HAP-1 (cell line): ENCODE measurements around the gene RASD2.
A peak's percentile ranks its signal among the peaks of the same experiment; 100 is the strongest.
"Not testable (repeated sequence)": the region's sequence is repeated elsewhere in the genome, so short reads cannot be mapped to it uniquely, and the experiment has no call there.

Experiments
- DNase-seq, 2 experiments: peaks; one replicate each; pipeline ENCODE4 v3.0.0-alpha.2; 2016 to 2020; ENCODE audit warnings: low spot score in 2 of 2
- H3K27me3 ChIP-seq: fragments of 250-450 bp; sonication (Bioruptor Pico); 2 replicates; pipeline ENCODE4 v1.5.1; 2020; ENCODE audit warnings: low read depth, mild to moderate bottlenecking, moderate library complexity
- H3K36me3 ChIP-seq: fragments of 250-450 bp; sonication (Bioruptor Pico); replicated peaks from 2 replicates; pipeline ENCODE4 v1.5.1; 2020; ENCODE audit warnings: mild to moderate bottlenecking
- H3K4me1 ChIP-seq: fragments of 250-450 bp; sonication (Bioruptor Pico); 2 replicates; pipeline ENCODE4 v1.5.1; 2020; ENCODE audit warnings: mild to moderate bottlenecking
- H3K4me3 ChIP-seq: fragments of 250-450 bp; sonication (Bioruptor Pico); 2 replicates; pipeline ENCODE4 v1.5.1; 2020; ENCODE audit warnings: mild to moderate bottlenecking, moderate library complexity
- H3K9me3 ChIP-seq: fragments of 250-450 bp; sonication (Bioruptor Pico); 2 replicates; pipeline ENCODE4 v1.5.1; 2020; ENCODE audit warnings: mild to moderate bottlenecking, moderate library complexity
- in situ Hi-C: fragments of 300-500 bp; cut with MboI; formaldehyde crosslinking; loops from 3 replicates; pipeline ENCODE4 v1.14.3; 2020; ENCODE audit warnings: low sequenced_read_pairs, inconsistent platforms, mixed read lengths

Gene RASD2, protein sequence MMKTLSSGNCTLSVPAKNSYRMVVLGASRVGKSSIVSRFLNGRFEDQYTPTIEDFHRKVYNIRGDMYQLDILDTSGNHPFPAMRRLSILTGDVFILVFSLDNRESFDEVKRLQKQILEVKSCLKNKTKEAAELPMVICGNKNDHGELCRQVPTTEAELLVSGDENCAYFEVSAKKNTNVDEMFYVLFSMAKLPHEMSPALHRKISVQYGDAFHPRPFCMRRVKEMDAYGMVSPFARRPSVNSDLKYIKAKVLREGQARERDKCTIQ

DNA sequence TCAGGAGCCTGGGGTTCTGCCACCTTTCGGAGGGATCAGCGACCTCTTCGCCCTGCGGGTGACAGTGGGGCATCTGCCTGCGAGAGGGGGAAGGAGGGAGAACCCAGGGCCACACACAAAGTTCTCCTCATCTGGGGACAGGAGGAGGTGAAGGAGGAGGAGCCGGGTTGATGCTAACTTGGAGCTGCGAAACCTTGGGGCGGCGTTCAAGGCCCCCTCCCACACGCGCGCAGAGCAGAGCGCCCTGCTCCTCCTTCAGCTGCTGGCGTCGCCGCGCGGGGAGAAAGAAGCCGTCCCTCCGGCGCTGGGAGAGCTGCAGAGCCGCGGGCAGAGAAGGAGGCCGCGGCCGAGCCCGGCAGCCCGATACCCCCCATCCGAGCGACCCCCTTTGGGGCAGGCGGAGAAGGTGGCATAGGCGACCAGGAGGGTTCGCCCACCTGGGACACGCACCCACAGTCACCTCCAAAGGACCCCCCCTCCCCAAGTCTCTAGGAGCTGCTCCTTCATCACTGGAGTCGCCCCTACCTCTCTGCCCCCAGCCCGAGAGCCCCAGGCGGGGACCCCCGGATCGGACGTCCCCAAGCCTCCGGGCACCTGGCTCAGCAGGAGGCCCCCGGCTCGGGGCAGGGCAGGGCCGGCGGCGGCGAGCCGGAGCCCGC is at the start of gene RASD2:
TSS of gene RASD2 (plus strand) at position 237 of the 659 bp plus-strand sequence. CDS start 5,979 bp downstream, outside the sequence.
- peak; percentile 13 to 66 for DNase-seq
- H3K4me1 ChIP-seq: no peaks in the 10 kb centered on the region; the same call in 1 of the 2 replicates
- peak within 1 kb of the TSS; percentile 36 for H3K4me3 ChIP-seq
- no peaks in the 10 kb centered on the region for H3K36me3 ChIP-seq
- H3K9me3 ChIP-seq: no peaks in the 10 kb centered on the region
- in situ Hi-C loops: no loop called here
- H3K27me3 ChIP-seq: peaks cover 29% of the 10 kb centered on the region

DNA sequence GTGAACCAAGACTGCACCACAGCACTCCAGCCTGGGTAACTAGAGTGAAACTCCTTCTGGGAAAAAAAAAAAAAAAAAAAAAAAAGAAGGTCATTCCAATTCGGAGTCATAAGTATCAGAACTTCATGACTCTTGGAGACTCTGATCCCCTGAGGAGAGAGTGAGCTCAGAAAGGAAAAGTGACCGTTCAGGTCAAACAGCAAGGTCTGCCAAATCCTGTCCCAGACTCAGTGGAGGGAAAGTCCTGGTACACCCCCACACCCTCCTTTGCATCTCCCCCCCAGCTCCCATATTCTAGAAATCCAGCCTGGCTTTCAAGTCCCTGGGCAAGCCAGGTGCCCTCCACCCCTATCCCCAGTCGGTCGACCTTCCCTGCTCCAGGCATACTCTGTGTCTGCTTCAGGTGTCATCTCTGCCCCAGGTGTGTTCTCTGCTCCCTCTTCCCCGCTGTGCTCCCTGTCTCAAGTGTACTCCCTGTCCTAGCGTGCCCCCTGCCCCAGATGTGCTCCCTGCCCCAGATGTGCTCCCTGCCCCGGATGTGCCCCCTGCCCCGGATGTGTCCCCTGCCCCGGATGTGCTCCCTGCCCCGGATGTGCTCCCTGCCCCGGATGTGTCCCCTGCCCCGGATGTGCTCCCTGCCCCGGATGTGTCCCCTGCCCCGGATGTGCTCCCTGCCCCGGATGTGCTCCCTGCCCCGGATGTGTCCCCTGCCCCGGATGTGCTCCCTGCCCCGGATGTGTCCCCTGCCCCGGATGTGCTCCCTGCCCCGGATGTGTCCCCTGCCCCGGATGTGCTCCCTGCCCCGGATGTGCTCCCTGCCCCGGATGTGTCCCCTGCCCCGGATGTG is 49.3 kb upstream of the RASD2 start:
- H3K27me3 ChIP-seq, H3K4me3 ChIP-seq, H3K9me3 ChIP-seq, in situ Hi-C loops, H3K36me3 ChIP-seq, H3K4me1 ChIP-seq, DNase-seq: not testable (repeated sequence)

DNA sequence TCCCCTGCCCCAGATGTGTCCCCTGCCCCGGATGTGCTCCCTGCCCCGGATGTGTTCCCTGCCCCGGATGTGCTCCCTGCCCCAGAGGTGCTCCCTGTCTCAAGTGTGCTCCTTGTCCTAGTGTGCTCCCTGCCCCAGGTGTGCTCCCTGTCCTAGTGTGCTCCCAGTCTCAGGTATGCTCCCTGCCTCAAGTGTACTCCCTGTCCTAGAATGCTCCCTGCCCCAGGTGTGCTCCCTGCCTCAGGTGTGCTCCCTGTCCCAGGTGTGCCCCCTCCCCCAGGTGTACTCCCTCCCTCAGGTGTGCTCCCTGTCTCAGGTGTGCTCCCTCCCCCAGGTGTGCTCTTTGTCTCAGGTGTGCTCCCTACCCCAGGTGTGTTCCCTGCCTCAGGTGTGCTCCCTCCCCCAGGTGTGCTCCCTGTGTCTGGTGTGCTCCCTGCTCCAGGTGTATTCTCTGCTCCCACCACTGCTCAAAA is 48.7 kb upstream of the RASD2 start:
- H3K4me3 ChIP-seq: no peak overlapping the region
- no peak for DNase-seq
- in situ Hi-C loops: no loop called here
- peaks cover 14% of the 10 kb centered on the region for H3K27me3 ChIP-seq
- no peaks in the 10 kb centered on the region for H3K36me3 ChIP-seq
- no peaks in the 10 kb centered on the region for H3K4me1 ChIP-seq
- no peaks in the 10 kb centered on the region for H3K9me3 ChIP-seq

DNA sequence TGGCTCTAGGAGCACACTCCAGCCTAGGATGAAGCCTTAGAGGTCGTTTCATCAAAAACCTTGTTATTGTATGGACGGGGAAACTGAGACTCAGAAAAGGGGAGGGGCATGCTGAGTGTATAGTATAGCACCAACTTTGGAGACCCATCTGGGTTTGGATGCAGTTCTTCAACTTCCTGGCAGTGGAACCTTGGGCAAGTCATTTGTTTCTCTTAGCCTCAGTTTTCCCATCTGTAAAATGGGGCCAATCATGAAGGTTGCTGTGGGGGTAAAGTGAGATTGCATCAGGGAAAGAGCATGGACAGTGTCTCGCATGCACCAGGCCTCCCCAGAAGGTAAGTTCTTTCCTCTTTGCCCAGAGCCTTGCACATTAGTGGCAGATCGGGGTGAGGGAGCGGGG is 47.6 kb upstream of the RASD2 start:
- H3K9me3 ChIP-seq: no peaks in the 10 kb centered on the region
- H3K27me3 ChIP-seq: peaks cover 14% of the 10 kb centered on the region
- H3K4me1 ChIP-seq: no peaks in the 10 kb centered on the region
- no peak overlapping the region for H3K4me3 ChIP-seq
- no peak for DNase-seq
- H3K36me3 ChIP-seq: no peaks in the 10 kb centered on the region
- in situ Hi-C loops: no loop called here

DNA sequence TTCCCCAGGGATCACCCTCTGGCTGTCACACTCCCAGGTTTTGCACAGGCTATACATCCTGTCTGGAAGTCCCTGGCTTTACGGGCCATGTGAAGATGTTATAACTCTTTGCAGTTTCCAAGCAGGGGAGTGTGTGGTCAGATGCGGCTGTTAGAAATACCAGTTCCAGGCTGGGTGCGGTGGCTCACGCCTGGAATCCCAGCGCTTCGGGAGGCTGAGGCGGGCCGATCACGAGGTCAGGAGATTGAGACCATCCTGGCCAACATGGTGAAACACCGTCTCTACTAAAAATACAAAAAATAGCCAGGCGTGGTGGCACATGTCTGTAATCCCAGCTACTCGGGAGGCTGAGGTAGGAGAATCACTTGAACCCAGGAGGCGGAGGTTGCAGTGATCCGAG is 44.9 kb upstream of the RASD2 start:
- DNase-seq, in situ Hi-C loops, H3K4me3 ChIP-seq, H3K36me3 ChIP-seq, H3K4me1 ChIP-seq, H3K9me3 ChIP-seq, H3K27me3 ChIP-seq: not testable (repeated sequence)

DNA sequence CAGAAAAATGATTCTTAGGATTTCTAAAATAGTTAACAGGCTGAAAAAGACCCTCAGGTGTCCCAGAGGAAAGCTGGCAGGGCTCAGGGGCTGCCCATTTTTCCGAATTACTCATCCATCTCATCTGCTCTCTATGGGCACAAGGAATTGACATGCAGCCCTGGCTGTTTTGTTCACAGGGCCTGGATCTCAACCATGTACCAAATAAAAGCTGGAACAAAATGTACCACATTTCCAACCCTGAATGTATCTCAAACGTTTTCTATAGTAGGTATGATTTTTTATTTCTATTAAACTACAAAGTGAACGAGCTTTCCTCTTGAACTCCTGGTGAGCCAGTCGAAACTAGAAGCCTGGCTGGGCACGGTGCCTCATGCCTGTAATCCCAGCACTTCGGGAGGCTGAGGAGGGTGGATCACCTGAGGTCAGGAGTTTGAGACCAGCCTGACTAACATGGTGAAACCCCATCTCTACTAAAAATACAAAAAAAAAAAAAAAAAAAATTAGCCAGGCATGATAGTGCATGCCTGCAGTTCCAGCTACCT is 43.8 kb upstream of the RASD2 start:
- no peaks in the 10 kb centered on the region for H3K36me3 ChIP-seq
- no peaks in the 10 kb centered on the region for H3K9me3 ChIP-seq
- no peaks in the 10 kb centered on the region for H3K4me1 ChIP-seq
- no peak overlapping the region for H3K4me3 ChIP-seq
- no peak for DNase-seq
- in situ Hi-C loops: no loop called here
- H3K27me3 ChIP-seq: peaks cover 7% of the 10 kb centered on the region

DNA sequence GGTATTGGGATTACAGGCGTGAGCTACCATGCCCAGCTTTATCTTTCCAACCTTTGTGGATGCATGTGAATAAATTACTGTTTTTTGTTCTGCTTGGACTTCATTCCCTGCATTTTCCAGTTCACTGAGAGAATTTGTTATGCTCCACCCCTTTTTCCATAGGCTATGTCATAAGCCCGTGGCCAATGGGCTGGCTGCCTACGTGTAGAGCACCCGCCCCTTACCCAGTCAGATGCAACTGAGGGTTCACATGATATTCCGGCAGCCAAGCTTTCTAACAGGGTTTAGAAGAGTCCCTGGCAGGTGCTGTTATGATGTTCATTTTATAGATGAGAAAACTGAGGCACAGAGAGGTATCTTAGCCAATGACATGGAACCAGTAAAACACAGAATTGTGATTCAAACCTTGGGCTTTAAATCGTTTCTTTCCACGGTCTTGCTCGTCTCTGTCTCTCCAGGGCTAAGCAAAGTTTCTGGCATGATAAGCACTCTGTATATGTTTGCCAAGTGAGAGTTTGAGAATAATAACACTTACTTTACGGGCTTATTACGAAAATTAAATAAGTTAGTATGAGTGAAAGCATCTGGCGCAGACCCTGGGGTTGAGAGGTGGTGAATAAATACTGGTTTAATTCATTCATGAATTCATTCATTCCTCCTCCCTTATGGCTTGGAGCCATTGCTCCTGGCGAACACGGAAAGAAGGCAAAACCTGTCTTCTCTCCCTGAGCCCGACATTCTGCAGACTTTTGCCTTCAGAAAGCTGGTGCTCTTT is 42.4 kb upstream of the RASD2 start:
- no peaks in the 10 kb centered on the region for H3K9me3 ChIP-seq
- no peak for DNase-seq
- peaks cover 13% of the 10 kb centered on the region for H3K27me3 ChIP-seq
- in situ Hi-C loops: no loop called here
- no peak overlapping the region for H3K4me3 ChIP-seq
- no peaks in the 10 kb centered on the region for H3K4me1 ChIP-seq
- no peaks in the 10 kb centered on the region for H3K36me3 ChIP-seq

DNA sequence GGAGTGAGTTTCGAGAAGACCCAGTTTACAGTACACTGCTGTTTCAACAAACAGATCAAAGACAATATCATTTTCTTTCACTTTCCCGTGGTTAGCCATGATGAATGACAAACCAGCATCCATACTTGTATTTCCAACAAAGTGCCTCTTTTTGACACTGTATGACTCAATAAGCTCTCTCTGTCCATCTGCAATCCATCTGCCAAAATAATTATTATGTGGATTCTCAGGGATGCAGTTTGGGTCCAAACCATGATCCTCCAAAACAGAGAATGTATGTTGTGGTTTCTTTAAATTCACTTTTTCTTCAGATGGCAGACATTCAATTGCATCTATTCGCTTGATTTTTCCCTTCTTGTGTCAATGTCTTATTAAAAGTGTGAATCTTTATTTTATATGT is 37.8 kb upstream of the RASD2 start:
- in situ Hi-C loops: no loop called here
- Histone ChIP-seq H3K36me3 (no peaks in the 10 kb centered on the region), H3K9me3 (no peaks in the 10 kb centered on the region), H3K4me3 (no peak overlapping the region), H3K27me3 (peaks cover 23% of the 10 kb centered on the region), H3K4me1 (no peaks in the 10 kb centered on the region)
- no peak for DNase-seq

DNA sequence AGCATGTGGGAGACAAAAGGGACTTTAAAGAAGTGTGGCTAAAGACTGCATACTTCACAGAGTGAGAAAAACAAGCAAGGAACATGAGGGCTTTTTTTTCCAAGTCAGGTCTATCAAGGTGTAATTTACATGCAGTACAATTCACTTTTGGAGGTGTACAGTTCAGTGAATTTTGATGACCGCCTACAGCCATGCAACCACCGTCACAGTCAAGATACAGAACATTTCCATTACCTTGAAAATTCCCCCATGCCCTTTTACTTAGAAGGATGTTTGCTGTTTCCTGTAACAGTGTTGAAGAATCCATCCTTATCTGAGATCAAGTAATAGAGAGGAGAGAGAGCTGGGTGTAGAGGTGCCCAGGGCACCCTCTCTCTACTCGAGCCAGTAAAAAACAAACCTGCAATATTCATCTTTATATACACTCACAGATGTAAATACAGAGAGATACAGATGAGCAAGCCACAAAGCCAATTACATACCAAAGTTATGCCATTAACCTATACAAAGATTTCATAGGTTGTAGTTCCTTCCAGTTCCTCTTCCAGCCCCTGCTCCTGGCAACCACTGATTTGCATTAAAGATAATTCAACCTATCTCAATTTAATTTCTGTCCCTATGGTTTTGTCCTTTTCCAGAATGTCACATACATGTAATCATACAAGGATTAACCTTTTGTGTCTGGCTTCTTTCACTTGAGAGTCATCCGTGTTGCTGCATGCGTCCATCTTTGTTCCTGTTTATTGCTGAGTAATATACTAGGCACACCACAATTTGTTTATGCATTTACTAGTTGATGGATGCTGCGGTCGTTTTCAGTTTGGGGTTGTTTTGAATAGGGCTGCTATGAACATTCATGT is 35.0 kb upstream of the RASD2 start:
- no peak for DNase-seq
- H3K4me1 ChIP-seq: no peaks in the 10 kb centered on the region
- H3K4me3 ChIP-seq: no peak overlapping the region
- in situ Hi-C loops: no loop called here
- H3K36me3 ChIP-seq: no peaks in the 10 kb centered on the region
- no peaks in the 10 kb centered on the region for H3K9me3 ChIP-seq
- H3K27me3 ChIP-seq: peaks cover 26% of the 10 kb centered on the region

DNA sequence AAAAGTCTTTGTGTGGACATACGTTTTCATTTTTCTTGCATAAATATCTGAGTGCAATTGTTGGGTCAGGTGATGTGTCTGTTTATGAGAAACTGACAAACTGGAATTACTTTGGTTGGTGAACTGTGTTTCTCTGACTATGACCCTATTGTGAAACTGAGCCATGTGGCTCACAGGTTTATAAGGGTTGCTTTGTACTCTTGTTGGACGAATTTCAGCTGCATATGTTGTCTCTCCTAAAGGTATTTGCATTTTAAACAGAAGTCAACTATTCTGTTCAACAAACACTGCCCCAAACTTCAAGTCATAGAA is 34.4 kb upstream of the RASD2 start:
- DNase-seq: no peak
- no peak overlapping the region for H3K4me3 ChIP-seq
- H3K9me3 ChIP-seq: no peaks in the 10 kb centered on the region
- no peaks in the 10 kb centered on the region for H3K4me1 ChIP-seq
- no peaks in the 10 kb centered on the region for H3K36me3 ChIP-seq
- in situ Hi-C loops: no loop called here
- peaks cover 26% of the 10 kb centered on the region for H3K27me3 ChIP-seq

DNA sequence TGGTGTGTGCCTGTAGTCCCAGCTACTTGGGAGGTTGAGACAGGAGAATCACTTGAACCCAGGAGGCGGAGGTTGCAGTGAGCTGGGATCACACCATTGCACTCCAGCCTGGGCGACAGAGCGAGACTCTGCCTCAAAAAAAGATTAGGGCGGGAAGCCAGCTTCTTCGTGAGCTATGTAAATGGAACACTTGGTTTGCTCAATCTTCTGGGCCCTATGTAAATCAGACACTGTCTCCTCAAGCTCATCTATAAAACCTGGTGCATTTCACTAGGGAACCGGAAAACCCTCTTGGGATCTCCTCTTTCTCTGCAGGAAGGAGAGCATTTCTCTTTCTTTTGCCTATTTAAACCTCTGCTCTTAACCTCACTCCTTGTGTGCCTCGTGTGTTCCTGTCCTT is 32.8 kb upstream of the RASD2 start:
- H3K4me1 ChIP-seq, H3K36me3 ChIP-seq, DNase-seq, H3K9me3 ChIP-seq, in situ Hi-C loops, H3K4me3 ChIP-seq: not testable (repeated sequence)
- peaks cover 31% of the 10 kb centered on the region for H3K27me3 ChIP-seq

DNA sequence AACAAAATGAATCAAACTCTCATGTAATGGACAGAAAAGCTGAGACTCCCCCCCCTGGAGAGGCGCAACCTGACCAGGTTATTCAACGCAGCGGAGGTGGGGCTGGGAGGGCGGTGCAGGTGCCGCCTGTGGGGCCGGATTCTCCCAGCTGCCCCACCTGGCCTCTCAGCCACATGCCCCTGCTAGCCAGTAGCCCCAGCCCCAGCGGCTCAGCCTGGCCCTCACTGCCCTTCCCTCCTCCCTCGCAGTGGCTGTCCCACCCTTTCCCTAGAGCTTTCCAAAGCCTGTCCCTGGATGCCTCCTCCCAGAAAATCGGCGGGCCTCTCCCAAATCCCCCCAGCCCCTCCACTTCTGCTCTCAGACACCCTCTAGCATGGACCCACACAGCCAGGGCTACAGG is 31.2 kb upstream of the RASD2 start:
- in situ Hi-C loops: no loop called here
- Histone ChIP-seq H3K4me3 (no peak overlapping the region), H3K9me3 (no peaks in the 10 kb centered on the region), H3K27me3 (peaks cover 28% of the 10 kb centered on the region), H3K4me1 (no peaks in the 10 kb centered on the region), H3K36me3 (no peaks in the 10 kb centered on the region)
- no peak for DNase-seq

DNA sequence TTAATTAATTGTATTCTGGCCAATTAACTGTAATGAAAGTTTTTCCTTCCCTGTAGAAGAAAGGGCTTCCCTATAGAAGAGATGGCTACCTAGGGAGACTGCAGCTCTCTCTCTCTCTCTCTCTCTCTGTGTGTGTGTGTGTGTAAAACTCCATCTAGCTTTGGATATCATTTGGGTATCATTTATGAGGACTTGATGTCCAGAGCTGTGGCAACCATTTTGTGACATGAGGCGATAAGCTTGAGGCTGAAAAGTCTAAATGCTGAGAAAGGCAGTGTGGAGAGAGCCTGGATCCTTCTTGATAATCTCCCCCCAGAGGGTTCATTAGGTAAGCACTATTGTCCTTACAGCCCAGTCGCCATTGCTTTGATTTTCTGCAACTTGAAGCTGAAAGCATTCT is 30.7 kb upstream of the RASD2 start:
- Histone ChIP-seq H3K4me3 (no peak overlapping the region), H3K4me1 (no peaks in the 10 kb centered on the region), H3K36me3 (no peaks in the 10 kb centered on the region), H3K27me3 (peaks cover 28% of the 10 kb centered on the region), H3K9me3 (no peaks in the 10 kb centered on the region)
- in situ Hi-C loops: no loop called here
- DNase-seq: no peak
